Hematopoietic multipotent progenitor cell treated with erythropoietin and hydrocortisone succinate and interleukin-3 and kit ligand, for 6 days (in vitro differentiated cells): ENCODE measurements around the gene CEACAM16.

Experiments
- DNase-seq: peaks from one replicate; pipeline ENCODE4 v3.0.0-alpha.2; 2015

The CEACAM16 gene

DNA sequence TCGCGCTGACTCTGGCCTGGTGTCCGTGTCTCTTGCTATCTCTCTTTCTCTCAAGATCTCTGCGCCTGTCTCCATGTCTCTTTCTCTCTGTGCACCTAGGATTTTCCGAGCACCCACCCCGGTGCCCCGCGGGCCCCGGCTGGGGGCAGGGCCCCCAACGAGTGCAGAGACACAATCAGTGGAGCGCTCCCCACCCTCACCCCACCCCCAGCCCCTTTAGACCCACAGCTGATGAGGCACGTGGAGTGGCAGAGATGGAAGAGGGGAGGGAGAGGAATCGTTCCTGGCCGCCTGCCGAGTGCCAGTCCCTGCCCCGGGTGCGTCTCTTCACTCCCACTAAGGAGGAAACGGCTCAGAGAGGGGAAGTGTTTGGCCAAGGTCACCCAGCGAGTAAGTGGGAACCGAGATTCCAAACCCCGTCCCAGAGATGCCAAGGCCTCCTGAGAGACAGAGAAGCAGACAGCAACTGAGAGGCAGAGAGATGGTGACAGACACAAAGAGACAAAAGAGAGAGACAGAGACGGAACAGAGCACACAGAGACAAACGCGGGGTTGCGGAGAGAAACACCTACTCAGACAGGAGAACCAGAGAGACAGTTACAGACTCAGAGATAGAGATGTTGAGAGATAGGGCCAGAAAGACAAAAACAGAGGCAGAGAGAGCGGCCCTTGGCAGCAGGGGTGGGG, 48.9 kb downstream of the CEACAM16 start:
- peak; percentile 68 for DNase-seq

DNA sequence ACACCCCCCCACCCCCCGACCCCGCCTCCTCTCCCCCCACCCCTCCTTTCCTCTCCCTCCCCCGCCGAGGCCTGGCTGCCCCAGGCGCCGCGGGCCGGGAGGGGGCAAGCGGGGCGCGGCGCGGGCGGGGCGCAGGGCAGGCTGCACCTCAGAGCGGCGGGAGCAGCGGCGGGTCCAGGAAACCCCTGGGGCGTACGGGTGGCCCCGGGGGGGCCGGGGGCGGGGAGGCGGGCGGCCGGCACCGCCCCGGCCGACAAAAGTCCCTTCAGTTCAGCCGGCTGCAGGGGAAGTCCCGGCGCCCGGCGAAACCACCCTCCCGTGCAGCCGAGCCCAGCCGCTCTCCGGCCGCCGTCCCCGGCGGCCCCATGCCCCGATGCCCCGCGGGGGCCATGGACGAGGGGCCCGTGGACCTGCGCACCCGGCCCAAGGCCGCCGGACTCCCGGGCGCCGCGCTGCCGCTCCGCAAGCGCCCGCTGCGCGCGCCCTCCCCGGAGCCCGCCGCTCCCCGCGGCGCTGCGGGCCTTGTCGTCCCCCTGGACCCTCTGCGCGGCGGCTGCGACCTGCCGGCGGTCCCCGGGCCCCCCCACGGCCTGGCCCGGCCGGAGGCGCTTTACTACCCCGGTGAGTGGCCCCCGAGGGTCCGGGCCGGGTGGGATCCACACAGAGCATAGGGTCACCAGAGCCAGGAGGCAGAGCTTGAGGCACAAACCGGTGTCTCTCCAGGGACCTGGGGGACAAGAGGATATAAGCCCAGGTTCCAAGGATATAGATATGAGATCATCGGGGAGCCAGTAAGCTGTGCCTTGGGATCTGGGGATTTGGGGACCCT, 49.7 kb downstream of the CEACAM16 start, which contains the start of gene BCL3:
Gene BCL3 (plus strand): TSS at position 283 of the 829 bp plus-strand sequence. CDS start 83 bp downstream, at position 366.
- no peak for DNase-seq

DNA sequence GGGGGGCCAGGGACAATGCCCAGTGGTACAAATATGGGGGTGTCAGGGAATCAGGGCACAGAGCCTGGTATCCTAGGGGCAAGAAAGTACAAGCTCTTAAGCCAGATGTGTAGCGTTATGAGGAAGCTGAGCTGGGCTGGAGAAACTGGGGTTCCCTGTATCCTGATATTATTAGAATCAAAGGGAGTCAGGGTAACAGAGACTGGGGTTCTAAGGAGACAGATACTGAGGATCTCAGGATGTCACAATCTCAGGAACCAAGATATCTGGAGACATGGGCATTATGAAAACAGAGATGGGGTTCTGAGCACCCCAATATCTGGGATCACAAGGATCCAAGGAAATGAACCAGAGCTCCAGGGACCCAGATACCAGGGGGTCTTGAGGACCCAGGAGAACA, 50.3 kb downstream of the CEACAM16 start:
- no peak for DNase-seq

DNA sequence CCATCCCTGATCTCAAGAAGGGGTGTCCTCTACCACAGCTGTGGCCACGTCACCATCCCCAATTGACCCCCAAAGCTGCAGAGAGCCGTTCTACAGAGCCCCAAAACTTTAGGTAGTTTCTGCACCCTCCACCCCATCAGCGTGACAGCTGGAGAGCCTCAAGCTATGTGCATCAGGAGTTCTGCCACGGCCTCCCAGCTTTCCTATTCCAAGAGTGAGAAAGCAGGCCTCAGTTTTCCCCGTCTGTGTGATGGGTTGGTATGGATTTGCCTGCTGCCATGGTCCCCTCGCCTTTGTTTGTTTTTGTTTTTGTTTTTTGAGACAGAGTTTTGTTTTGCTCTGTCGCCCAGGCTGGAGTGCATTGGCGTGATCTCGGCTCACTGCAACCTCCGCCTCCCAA, 51.0 kb downstream of the CEACAM16 start:
- no peak for DNase-seq

DNA sequence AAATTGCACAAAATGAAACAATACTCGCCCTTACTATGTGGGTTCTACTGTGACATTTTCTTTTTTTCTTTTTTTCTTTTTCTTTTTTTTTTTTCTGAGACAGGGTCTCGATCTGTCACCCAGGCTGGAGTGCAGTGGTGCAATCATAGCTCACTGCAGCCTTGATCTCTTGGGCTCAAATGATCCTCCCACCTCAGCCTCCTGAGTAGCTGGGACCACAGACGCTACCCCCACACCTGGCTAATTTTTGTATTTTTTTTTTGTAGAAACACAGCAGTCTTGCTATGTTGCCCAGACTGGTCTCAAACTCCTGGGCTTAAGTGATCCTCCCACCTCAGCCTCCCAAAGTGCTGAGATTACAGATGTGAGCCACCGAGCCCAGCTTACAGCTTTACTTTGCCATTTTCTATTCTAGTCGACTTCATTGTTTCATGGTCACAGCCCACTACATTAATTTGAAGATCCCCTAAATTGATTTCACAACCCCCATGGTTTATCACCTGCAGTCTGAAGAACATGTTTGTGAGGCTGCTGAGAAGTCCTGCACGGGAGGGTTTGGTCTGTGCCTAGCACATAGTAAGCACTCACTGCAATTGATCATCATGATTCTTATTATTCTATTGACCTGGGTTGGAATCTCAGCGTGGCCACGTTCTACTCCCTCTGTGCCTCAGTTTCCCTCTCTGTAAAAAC, 53.3 kb downstream of the CEACAM16 start:
- DNase-seq = no peak

DNA sequence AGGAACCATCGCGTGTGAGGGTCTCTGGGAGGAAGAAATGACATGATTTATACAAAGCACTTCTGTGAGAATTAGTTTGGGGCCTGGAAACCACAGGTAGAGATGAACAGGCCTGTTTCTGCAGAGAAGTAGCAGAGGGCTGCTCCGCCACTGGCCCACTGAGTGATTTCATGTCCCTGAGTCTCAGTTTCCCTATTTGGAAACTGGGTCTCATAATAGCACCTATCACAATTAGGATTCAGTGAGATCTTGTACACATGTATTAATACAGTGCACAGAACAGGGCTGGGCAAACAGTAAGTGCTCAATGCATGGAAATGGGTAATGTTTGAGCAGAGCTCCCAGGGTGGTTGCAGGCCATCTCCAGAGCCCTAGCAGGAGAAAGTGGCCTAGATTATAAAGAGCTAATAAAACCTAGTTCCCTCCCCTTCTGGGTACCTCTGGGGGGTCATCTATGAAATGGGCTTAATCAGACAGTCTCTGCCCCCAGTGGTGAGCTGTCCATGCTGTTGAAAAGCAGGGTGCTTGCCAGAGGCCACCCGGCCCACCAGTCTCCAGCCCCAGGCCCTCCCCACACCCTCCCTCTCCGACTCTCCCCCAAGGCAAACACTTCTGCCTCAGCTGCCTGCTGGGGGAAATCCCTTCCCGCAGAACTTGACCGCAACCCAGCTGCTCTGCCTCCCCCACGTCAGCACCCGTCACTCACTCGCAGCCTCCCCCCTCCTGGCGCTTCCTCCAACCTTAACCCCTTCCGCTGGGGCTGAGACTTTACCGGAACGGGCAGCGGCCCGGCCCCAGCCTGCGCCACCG, 54.1 kb downstream of the CEACAM16 start:
- peak; percentile 92 for DNase-seq

DNA sequence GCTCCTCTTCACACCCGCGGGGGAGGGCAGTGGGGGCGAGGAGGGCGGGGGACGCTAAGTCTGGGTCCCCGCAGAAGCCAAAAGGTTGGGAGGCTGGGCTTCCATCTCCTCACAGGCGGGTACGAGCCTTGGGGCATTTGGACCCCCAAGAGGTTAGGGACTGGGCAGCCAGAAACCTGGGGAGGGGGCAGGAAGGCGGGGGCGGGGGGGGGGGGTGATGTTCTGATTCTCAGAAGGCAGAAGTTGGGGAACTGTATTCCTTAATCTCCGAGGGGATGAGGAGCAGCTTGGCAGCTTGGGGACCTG, 54.6 kb downstream of the CEACAM16 start:
- no peak for DNase-seq

DNA sequence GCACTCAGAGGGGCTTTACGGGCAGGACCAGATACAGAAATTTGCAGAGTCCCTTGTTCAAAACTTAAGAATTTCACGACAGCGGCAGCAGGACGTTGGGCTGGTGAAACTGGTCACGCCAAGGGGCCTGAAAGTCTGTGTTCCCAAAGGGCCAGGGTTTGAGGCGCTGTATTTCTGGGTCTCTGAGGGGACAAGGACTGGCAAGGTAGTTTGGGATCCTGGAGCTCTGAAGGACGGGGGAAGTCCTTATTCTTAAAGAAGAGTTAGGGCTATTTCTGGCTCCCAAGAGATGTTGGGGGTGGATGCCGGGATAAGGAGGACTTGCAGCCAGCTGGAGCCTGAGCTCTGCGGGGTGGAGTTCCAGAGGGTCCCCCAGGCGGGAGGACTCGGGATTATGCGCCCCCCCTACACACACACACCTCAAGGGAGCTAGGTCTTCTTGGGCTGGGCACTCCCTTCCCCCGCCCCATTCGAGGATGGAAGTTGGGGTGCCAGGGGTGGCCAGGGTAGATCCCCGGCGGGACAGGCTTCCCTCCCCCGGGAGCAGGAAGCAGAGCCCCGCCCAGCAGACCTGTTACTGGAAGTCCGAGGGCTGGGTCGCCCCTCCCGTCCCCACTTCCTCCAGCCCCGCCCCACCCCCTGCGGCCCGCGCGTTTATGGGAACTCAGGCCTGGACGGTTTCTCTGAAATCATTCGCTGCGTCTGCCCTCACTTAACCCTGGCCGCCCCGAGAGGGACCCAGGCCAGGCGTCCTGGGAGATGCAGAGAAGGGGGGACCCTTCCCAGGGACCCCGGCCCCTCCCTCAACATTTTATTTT, 55.2 kb downstream of the CEACAM16 start:
- DNase-seq = peak; percentile 86

DNA sequence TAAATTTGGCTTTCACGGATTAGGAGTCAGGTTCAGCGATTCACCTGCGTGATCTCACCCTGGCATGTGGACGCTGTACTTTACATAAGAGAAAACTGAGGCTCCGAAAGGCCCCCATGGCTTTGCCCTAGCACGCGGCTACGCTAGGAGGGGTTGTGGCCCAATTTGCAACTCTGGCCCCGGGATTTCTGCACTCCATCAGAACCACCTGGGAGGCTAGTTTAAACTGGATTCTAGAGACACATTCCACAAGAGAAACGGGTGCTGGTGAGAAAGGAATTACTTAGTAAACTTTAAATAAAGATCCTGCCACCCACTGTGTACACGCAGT, 55.8 kb downstream of the CEACAM16 start:
- no peak for DNase-seq

DNA sequence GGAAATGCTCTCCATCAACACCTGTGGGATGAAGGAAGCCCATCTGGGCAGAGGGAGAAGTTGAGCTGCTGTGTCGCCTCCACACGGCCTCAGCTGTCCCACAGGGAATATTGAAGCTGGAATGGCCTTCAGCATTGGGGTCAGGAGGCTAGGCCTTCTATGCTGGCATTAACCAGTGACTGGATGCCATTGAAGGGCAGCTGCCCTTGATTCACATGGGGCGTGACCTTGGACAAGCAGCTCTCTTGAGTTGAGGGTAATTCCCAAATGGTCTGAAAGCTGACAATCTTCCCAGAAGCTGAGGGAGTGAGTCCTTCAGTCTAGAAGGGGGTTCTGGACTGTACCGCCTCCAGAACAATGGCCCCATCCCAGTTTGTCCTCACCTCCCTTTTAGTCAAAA, 56.3 kb downstream of the CEACAM16 start:
- no peak for DNase-seq

DNA sequence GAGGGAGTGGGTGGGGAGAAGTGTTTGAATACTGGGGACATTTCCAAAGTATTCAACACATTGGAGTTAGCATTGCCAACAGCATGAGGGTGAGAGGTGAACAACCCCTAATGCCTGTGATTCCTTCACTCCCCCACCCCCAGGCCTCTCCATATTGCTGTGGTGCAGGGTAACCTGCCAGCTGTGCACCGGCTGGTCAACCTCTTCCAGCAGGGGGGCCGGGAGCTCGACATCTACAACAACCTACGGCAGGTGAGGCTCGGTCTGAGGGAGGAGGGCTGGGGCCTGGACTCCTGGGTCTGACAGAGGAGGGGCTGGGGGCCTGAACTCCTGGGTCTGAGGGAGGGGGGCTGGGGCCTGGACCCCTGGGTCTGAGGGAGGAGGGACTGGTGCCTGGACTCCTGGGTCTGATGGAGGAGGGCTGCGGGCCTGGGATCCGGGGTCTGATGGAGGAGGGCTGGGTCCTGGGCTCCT, 57.2 kb downstream of the CEACAM16 start:
- DNase-seq = no peak

DNA sequence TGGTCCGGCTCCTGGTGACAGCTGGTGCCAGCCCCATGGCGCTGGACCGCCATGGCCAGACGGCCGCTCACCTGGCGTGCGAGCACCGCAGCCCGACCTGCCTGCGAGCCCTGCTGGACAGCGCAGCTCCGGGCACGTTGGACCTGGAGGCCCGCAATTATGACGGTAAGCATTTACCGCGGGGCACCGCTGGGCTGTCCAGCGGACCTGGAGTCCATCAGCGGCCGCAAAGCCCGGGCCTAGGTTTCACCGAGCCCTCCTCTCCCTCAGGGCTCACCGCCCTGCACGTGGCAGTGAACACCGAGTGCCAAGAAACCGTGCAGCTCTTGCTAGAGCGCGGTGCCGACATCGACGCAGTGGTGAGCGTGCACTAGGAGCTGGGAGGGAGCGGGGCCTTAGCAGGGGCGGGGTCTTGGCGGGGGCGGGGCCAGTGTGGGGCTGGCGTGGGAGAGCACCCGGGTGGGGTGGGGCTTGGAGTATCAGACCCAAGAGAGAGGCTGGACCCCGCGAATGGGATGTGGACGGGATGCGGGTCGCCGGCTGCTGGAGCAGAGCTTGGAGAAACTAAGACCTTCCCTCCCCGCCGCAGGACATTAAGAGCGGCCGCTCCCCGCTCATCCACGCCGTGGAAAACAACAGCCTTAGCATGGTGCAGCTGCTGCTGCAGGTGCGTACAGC, 58.2 kb downstream of the CEACAM16 start:
- no peak for DNase-seq

DNA sequence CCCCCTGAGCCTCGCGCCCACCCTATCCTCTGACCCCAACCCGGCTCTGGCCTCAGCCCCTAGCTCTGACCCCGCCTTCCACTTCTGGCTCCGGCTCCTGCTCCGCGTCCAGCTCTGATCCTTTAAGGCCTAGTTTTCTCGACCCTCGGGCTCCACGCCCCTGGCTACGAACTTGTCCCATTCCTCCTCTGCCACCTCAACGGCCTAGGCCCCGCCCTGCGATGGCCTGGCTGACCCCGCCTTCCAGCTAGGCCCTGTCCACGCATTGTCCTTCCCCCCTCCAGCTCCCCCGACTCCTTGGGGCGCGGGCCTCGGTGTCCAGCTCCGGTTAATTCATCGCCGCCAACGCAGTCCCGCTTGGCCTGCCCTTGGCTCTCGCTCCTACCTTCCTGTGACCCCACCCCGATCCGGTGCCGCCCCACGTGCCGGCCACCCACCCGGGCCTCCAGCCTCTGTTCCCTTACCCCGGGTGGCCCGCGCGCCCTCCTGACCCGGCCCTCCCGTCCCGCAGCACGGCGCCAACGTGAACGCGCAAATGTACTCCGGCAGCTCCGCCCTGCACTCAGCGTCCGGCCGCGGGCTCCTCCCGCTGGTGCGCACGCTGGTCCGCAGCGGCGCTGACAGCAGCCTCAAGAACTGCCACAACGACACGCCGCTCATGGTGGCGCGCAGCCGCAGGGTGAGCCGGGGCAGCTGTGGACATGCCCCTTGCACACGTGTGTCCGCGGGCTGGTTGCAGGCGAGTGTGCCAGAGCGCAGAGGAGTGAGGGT, 59.0 kb downstream of the CEACAM16 start:
- no peak for DNase-seq

DNA sequence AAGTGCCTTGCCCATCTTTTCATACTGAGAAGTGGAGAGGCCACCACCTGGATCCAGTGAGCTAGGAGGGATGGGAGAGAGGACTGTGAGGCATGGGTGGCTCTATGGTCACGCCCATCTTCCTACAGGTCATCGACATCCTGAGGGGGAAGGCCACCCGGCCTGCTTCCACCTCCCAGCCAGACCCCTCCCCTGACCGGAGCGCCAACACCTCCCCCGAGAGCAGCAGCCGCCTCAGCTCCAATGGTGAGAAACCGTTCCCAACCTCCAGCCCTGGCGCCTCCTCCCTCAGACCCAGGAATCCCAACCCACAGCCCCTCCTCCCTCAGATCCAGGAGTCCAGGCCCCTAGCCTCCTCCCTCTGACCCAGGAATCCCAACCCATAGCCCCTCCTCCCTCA, 59.6 kb downstream of the CEACAM16 start:
- DNase-seq = no peak

DNA sequence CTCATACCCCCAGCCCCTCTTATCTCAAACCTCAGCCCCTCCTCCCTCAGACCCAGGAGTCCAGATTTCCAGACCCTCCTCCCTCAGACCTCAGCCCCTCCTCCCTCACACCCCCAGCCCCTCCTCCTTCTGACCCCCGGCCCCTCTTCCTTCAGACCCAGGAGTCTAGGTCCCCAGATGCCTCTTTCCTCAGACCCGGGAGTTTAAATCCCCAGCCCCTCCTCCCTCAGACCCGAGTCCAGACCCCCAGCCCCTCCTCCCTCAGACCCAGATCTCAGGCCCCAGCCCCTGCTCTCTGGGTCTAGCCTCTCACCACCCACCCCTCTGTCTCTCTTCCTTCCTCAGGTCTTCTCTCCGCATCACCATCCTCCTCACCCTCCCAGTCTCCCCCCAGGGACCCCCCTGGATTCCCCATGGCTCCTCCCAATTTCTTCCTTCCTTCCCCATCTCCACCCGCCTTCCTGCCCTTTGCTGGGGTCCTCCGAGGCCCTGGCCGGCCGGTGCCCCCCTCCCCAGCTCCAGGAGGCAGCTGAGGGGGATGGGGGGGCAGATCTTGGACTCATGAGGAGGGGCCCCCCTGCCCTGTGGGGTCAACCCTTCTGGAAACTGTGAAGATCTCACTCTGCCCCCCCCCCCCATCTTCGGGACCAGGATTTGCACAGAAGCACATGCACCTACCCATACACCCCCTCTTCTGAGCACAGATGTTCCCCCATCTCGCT, 60.3 kb downstream of the CEACAM16 start:
- DNase-seq = no peak
